NOMO-1 treated with dmso at 0.1 percent for 144 hours (cell line): ENCODE results near the gene FOXA3.

Source experiments
- DNase-seq: peaks from one replicate; lab custom pipeline; 2025; ENCODE audit not compliant: unreplicated experiment; lab: John Stamatoyannopoulos, UW

Gene FOXA3

DNA sequence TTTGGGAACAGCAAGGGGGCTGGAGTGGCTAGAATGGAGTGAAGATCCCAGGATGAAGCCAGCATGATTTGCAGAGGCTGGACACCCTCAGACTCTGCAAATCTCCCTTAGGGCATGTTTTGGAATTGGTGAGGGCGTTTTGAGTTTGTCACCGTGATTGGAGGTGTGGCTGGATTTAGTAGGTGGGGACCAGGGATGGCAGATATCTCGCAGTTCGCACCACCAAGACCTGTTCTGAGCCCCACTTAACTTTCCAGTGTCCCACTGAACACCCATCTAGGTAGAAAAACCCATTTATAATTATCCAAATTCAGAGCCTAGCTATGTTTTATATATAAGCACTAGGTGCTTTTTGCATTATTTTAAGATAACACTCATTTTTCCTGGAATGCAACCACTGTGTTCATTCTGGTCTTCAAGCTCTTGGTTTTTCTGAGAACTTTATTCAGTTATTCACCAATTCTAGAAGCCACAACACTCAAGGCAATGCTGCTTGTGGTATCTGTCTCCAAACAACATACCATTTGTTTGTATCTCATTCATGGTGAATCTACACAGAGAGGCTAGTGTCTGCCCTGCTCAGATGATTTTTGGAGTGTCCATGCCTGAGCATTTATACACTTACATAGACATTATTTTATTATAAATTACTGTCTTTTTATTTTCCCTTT, 53.4 kb downstream of the FOXA3 start:
- DNase-seq = no peak

DNA sequence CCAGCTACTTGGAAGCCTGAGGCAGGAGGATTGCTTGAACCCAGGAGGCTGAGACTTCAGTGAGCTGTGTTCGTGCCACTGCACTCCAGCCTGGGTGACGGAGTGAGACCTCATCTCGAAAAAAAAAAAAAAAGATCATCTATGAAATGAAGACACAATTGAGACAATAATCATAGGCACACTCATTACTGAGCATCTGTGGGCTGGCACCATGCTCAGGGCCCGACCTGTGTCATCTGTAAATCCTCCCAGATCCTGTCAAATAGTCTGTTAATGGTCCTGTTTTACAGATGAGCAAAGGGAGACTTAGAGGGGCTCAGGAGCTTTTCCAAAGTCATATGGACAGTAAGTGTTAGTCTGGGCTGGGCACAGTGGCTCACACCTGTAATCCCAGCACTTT, 54.6 kb downstream of the FOXA3 start:
- no peak for DNase-seq

DNA sequence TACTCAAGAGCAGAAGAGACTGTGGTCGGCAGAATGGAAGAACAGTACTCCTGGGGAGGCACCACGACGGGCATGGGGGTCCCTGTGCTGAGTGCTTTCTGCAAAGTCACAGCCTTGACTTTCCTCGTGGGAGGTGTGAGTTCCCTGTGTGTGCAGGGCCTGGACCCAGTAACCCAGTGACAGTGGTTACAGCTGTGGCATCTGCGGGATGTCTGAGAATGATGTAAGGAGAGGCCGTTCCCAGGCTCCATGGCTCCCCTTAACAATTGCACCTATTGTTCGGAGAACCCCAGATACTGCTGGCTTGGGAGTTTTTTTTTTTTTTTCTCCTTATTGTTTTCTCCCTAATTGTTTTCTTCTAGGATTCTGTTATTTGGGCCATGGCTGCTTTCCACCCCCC, 55.6 kb downstream of the FOXA3 start:
- DNase-seq = no peak

DNA sequence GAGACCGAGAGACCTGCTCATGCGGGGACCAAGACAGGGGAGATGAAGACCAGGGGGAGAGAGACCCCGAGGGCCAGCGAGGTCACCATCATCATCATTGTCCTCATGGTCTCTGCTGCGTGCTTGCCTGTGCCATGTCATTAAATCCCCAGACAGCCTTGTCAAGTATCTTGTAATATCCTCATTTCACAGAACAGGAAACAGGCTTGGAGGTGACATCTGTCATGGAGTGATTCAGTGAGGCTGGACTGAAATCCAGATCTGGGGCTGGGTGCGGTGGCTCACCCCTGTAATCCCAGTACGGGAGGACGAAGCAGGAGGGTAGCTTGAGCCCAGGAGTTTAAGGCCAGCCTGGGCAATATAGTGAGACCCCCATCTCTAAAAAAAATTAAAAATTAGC, 56.3 kb downstream of the FOXA3 start:
- no peak for DNase-seq

DNA sequence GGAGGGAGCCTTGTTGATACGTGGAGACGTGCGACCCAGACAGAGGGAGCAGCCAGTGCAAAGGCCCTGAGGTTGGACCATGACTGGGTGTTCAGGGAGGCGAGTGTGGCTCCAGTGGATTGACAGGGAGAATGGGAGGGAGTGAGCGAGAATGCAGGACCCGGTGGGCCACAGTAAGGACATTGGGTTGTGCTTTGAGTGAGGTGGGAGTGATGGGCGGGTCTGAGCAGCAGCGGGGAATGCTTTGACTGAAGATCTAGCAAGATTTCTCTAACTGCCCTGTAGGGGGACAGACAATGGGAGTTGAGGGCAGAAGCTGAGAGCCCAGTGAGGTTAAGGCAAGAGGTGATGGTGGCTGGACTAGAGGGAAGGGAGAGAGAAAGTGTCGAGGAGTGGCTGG, 58.2 kb downstream of the FOXA3 start:
- no peak for DNase-seq
